HCT116 (cell line): ENCODE data around the gene TMTC2. TPM values are rescaled to one million over a fixed set of nuclear protein-coding genes. Genes with fewer than 3 reads are reported as not detected.

Source experiments
- ATAC-seq: fragments of 200-7000 bp; cut with Tn5 transposase; 2 replicates; pipeline ENCODE4 v1.9.1; 2020; ENCODE audit warnings: mild to moderate bottlenecking, moderate library complexity
- BruUV-seq: library from RNA; stranded (reverse); fragments of 400-500 nt; replicated peaks from 2 replicates; lab custom pipeline; 2021; lab: Mats Ljungman, UMichigan
- CTCF ChIA-PET: fragments of 300-600 bp; sonication (Branson Sonifier 250); formaldehyde crosslinking; loops from one replicate; lab custom pipeline; 2021; ENCODE audit warnings: antibody characterized with exemption; lab: Charles Lee
- POLR2A ChIA-PET: fragments of 300-600, 350-600 bp; sonication (Branson Sonifier 250); formaldehyde crosslinking; loops from one replicate; lab custom pipeline; 2021; ENCODE audit warnings: antibody characterized with exemption; lab: Charles Lee
- RAD21 ChIA-PET, 2 experiments: fragments of 300-600 bp; sonication (Branson Sonifier 250); formaldehyde crosslinking; loops; one replicate each; lab custom pipeline; 2023; ENCODE audit warnings: low total read pairs in 2 of 2; ENCODE audit not compliant: uncharacterized antibody in 2 of 2, unreplicated experiment in 2 of 2, low non-redundant PET in 1 of 2; lab: Charles Lee
- DNase-seq: peaks from one replicate; pipeline ENCODE4 v3.0.0-alpha.2; 2010; ENCODE audit warnings: low read depth, low spot score
- H2AFZ ChIP-seq: fragments of 200-600 bp; shearing (Covaris generic), sonication (generic); 2 replicates; pipeline ENCODE4 v1.6.1; 2017; ENCODE audit warnings: low read depth, mixed run types, mixed read lengths, antibody characterized with exemption, low read length; ENCODE audit not compliant: poor library complexity, severe bottlenecking
- H3K27ac ChIP-seq: 2 replicates; pipeline ENCODE4 v1.5.1; 2012; ENCODE audit warnings: low read depth, low read length
- H3K27me3 ChIP-seq: fragments of 200-600 bp; sonication (generic); 2 replicates; pipeline ENCODE4 v1.6.1; 2016; ENCODE audit warnings: mixed run types, low read length, mixed read lengths; ENCODE audit not compliant: insufficient read depth
- H3K36me3 ChIP-seq, 2 experiments: fragments of 200-500 bp in 1 of 2; fragments of 200-600 bp in 1 of 2; sonication (Bioruptor generic) in 1 of 2; sonication (generic) in 1 of 2; 2 replicates each; pipeline versions ENCODE4 v1.5.1 to v1.6.1; 2014 to 2016; ENCODE audit warnings: low read length in 2 of 2, inconsistent platforms in 1 of 2, mixed read lengths in 1 of 2, mixed run types in 1 of 2; ENCODE audit not compliant: insufficient read depth in 2 of 2, control insufficient read depth in 1 of 2
- H3K4me1 ChIP-seq, 2 experiments: fragments of 200-600 bp in 1 of 2; sonication (generic) in 1 of 2; 2 replicates each; pipeline versions ENCODE4 v1.5.1 to v1.6.1; 2012 to 2017; ENCODE audit warnings: low read length in 2 of 2, inconsistent platforms in 1 of 2, mild to moderate bottlenecking in 1 of 2, mixed read lengths in 1 of 2, mixed run types in 1 of 2, moderate library complexity in 1 of 2; ENCODE audit not compliant: insufficient read depth in 2 of 2, control insufficient read depth in 1 of 2
- H3K4me2 ChIP-seq: fragments of 200-600 bp; sonication (generic); 2 replicates; pipeline ENCODE4 v1.6.1; 2017; ENCODE audit warnings: mixed run types, low read length, mixed read lengths
- H3K4me3 ChIP-seq, 2 experiments: fragments of 200-600 bp in 1 of 2; sonication (generic) in 1 of 2; replicated peaks in 1 of 2; 2 replicates each; pipeline ENCODE4 v1.5.1; 2011 to 2016; ENCODE audit warnings: low read length in 2 of 2, control low read depth in 1 of 2, low read depth in 1 of 2, mild to moderate bottlenecking in 1 of 2, mixed read lengths in 1 of 2, mixed run types in 1 of 2
- H3K79me2 ChIP-seq: fragments of 200-600 bp; sonication (generic); 2 replicates; pipeline ENCODE4 v1.6.1; 2017; ENCODE audit warnings: mild to moderate bottlenecking, mixed run types, low read length, moderate library complexity, mixed read lengths; ENCODE audit not compliant: insufficient read depth
- H3K9ac ChIP-seq: fragments of 200-600 bp; sonication (generic); 2 replicates; pipeline ENCODE4 v1.6.1; 2016; ENCODE audit warnings: low read length, mixed read lengths
- H3K9me2 ChIP-seq: fragments of 200-600 bp; sonication (generic), shearing (Covaris generic); 2 replicates; pipeline ENCODE4 v1.6.1; 2017; ENCODE audit warnings: mixed run types, mild to moderate bottlenecking, moderate library complexity; ENCODE audit not compliant: insufficient read depth
- H3K9me3 ChIP-seq, 2 experiments: fragments of 200-500 bp in 1 of 2; fragments of 200-600 bp in 1 of 2; sonication (Bioruptor generic) in 1 of 2; sonication (generic) in 1 of 2; 2 replicates each; pipeline ENCODE4 v1.6.1; 2014 to 2017; ENCODE audit warnings: low read length in 2 of 2, mixed read lengths in 2 of 2, inconsistent platforms in 1 of 2, low read depth in 1 of 2, mild to moderate bottlenecking in 1 of 2, mixed run types in 1 of 2, moderate library complexity in 1 of 2; ENCODE audit not compliant: control insufficient read depth in 1 of 2, insufficient read depth in 1 of 2
- H4K20me1 ChIP-seq: fragments of 200-600 bp; sonication (generic), shearing (Covaris generic); 2 replicates; pipeline ENCODE4 v1.6.1; 2017; ENCODE audit warnings: mixed run types, mild to moderate bottlenecking, moderate library complexity; ENCODE audit not compliant: insufficient read depth
- EGR1 ChIP-seq: IDR thresholded peaks from 2 replicates; pipeline ENCODE4 v1.6.1; 2012; ENCODE audit warnings: low read depth
- ELF1 ChIP-seq: IDR thresholded peaks from 2 replicates; pipeline ENCODE4 v1.6.1; 2012; ENCODE audit warnings: low read depth, borderline replicate concordance
- EZH2 ChIP-seq: fragments of 200-600 bp; sonication (generic); IDR thresholded peaks from 2 replicates; pipeline ENCODE4 v1.6.1; 2017; ENCODE audit warnings: antibody characterized with exemption, mixed run types
- EZH2phosphoT487 ChIP-seq: fragments of 200-600 bp; IDR thresholded peaks from 2 replicates; pipeline ENCODE4 v1.6.1; 2018; ENCODE audit warnings: antibody characterized with exemption, borderline replicate concordance
- FOSL1 ChIP-seq: IDR thresholded peaks from 2 replicates; pipeline ENCODE4 v1.6.1; 2012; ENCODE audit warnings: low read depth
- POLR2AphosphoS5 ChIP-seq: IDR thresholded peaks from 2 replicates; pipeline ENCODE4 v1.6.1; 2011; ENCODE audit warnings: mild to moderate bottlenecking, low read depth, low read length, moderate library complexity
- RAD21 ChIP-seq: IDR thresholded peaks from 2 replicates; pipeline ENCODE4 v1.6.1; 2012; ENCODE audit warnings: low read depth, mild to moderate bottlenecking
- SRF ChIP-seq: IDR thresholded peaks from 2 replicates; pipeline ENCODE4 v1.6.1; 2012; ENCODE audit warnings: low read depth
- TCF7L2 ChIP-seq: IDR thresholded peaks from 2 replicates; pipeline ENCODE4 v1.7.0; 2011; ENCODE audit warnings: borderline replicate concordance, inconsistent platforms; ENCODE audit not compliant: insufficient read depth, insufficient read length; ENCODE audit errors: extremely low read depth
- ZFX ChIP-seq: fragments of 450-650 bp; IDR thresholded peaks from 2 replicates; pipeline ENCODE4 v1.6.1; 2017
- ZNF274 ChIP-seq: fragments of 200-500 bp; sonication (Bioruptor generic); IDR thresholded peaks from 2 replicates; pipeline ENCODE4 v1.6.1; 2014; ENCODE audit warnings: mild to moderate bottlenecking, low read depth, low read length, inconsistent platforms
- intact Hi-C: fragments of 100-400 bp; cut with micrococcal nuclease; formaldehyde crosslinking; loops from 2 replicates; pipeline ENCODE4 v1.10.0; 2022
- total RNA-seq: library from RNA; stranded (reverse); gene quantifications from one replicate; pipeline ENCODE4 v1.2.1, GENCODE V29; 2021; ENCODE audit not compliant: unreplicated experiment
- TF ChIP-seq, protein P1 (sequence below), 3 experiments: fragments of 200-600 bp in 1 of 3; sonication (generic) in 1 of 3; IDR thresholded peaks in 2 of 3; conservative IDR thresholded peaks in 1 of 3; 2 replicates each; pipeline ENCODE4 v1.5.1; 2012 to 2017; ENCODE audit warnings: low read depth in 2 of 3, low read length in 2 of 3, antibody characterized with exemption in 1 of 3, borderline replicate concordance in 1 of 3, control low read depth in 1 of 3, mild to moderate bottlenecking in 1 of 3, mixed read lengths in 1 of 3, mixed run types in 1 of 3, moderate library complexity in 1 of 3; ENCODE audit not compliant: insufficient read depth in 1 of 3
- TF ChIP-seq, protein P2 (sequence below): IDR thresholded peaks from 2 replicates; pipeline ENCODE4 v1.6.1; 2012
- TF ChIP-seq, protein P3 (sequence below): IDR thresholded peaks from 2 replicates; pipeline ENCODE4 v1.6.1; 2012
- TF ChIP-seq, protein P4 (sequence below): IDR thresholded peaks from 2 replicates; pipeline ENCODE4 v1.6.1; 2011; ENCODE audit warnings: mild to moderate bottlenecking, low read length, moderate library complexity; ENCODE audit not compliant: insufficient replicate concordance; ENCODE audit errors: extremely low read depth

Gene TMTC2
- total RNA-seq, 1 experiment from 2014 or later: 11.5 TPM

GRCh38 chr12:82858534-82858917 is 171.8 kb downstream of the TMTC2 start (continued):
- TF ChIP-seq, protein P1, sequence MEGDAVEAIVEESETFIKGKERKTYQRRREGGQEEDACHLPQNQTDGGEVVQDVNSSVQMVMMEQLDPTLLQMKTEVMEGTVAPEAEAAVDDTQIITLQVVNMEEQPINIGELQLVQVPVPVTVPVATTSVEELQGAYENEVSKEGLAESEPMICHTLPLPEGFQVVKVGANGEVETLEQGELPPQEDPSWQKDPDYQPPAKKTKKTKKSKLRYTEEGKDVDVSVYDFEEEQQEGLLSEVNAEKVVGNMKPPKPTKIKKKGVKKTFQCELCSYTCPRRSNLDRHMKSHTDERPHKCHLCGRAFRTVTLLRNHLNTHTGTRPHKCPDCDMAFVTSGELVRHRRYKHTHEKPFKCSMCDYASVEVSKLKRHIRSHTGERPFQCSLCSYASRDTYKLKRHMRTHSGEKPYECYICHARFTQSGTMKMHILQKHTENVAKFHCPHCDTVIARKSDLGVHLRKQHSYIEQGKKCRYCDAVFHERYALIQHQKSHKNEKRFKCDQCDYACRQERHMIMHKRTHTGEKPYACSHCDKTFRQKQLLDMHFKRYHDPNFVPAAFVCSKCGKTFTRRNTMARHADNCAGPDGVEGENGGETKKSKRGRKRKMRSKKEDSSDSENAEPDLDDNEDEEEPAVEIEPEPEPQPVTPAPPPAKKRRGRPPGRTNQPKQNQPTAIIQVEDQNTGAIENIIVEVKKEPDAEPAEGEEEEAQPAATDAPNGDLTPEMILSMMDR (IDR thresholded peaks at IDR 0.05 in 2 of 3, conservative IDR thresholded peaks at IDR 0.05 in 1 of 3; ENCODE audit: borderline replicate concordance in 1 of 3, insufficient read depth in 1 of 3, low read depth in 2 of 3, low read length in 2 of 3): no peak
- TF ChIP-seq POLR2AphosphoS5 (no peak), TCF7L2 (no peak), RAD21 (no peak), SRF (no peak), ZNF274 (no peak), EZH2phosphoT487 (no peak)
- TF ChIP-seq, protein P2, sequence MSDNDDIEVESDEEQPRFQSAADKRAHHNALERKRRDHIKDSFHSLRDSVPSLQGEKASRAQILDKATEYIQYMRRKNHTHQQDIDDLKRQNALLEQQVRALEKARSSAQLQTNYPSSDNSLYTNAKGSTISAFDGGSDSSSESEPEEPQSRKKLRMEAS: no peak

DNA sequence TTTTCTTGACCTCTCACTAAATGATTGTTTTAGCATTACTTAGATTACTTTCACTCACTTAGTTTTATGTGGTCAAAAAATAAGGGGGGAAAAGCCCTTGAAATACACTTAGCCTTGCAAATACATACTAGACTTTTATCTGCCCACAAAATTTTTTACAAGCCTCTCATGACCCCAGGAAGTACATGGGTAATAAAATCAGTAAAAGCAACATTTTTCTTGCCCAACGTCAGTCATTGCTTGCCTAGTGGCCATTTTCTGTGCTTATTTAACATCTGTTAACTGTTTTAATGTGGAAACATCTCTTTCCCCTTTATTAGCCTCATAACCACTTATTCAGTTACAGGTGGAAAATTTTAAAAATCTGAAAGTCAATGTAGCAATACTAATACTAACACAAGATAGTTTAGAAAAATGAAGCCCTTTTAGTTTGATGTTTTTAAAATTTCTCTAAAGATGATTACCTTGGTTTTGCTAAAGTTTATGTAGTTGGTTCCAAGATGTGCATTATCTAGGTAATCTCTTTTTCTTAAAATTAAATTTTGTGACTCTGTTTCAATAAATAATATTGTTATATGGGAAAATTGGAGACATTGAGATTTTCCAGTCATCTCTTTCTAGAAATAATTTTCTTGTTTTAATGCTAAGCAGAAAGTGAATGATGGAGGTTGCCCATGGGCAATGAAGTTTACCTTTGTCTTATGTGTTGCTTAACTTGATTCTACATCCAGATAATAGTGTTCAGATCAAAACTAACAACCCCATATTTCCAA is 175.5 kb downstream of the TMTC2 start:
- RAD21 ChIA-PET: no interaction called here
- Histone ChIP-seq H3K4me1 (peaks cover 11 to 18% of the 10 kb centered on the region in 2 experiments), H3K9me3 (no peaks in the 10 kb centered on the region), H3K9ac (no peak overlapping the region), H3K79me2 (no peaks in the 10 kb centered on the region), H3K27me3 (no peaks in the 10 kb centered on the region), H3K36me3 (no peaks in the 10 kb centered on the region), H3K4me2 (no peak overlapping the region), H3K9me2 (no peaks in the 10 kb centered on the region), H3K27ac (no peak overlapping the region), H2AFZ (no peak overlapping the region), H3K4me3 (no peak overlapping the region), H4K20me1 (no peaks in the 10 kb centered on the region)
- POLR2A ChIA-PET: no interaction called here
- CTCF ChIA-PET: no interaction called here
- BruUV-seq: no TSS peak
- ATAC-seq (no peak), DNase-seq (no peak)
- intact Hi-C loops: no loop called here
- TF ChIP-seq EZH2 (no peak), TCF7L2 (no peak), ELF1 (no peak), FOSL1 (no peak), RAD21 (no peak), EGR1 (no peak), SRF (no peak), ZFX (no peak)
- TF ChIP-seq, protein P1 (IDR thresholded peaks at IDR 0.05 in 2 of 3, conservative IDR thresholded peaks at IDR 0.05 in 1 of 3; ENCODE audit: borderline replicate concordance in 1 of 3, insufficient read depth in 1 of 3, low read depth in 2 of 3, low read length in 2 of 3): no peak
- TF ChIP-seq, protein P3, sequence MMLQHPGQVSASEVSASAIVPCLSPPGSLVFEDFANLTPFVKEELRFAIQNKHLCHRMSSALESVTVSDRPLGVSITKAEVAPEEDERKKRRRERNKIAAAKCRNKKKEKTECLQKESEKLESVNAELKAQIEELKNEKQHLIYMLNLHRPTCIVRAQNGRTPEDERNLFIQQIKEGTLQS: no peak
- TF ChIP-seq, protein P4, sequence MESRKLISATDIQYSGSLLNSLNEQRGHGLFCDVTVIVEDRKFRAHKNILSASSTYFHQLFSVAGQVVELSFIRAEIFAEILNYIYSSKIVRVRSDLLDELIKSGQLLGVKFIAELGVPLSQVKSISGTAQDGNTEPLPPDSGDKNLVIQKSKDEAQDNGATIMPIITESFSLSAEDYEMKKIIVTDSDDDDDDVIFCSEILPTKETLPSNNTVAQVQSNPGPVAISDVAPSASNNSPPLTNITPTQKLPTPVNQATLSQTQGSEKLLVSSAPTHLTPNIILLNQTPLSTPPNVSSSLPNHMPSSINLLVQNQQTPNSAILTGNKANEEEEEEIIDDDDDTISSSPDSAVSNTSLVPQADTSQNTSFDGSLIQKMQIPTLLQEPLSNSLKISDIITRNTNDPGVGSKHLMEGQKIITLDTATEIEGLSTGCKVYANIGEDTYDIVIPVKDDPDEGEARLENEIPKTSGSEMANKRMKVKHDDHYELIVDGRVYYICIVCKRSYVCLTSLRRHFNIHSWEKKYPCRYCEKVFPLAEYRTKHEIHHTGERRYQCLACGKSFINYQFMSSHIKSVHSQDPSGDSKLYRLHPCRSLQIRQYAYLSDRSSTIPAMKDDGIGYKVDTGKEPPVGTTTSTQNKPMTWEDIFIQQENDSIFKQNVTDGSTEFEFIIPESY: no peak
